Measurements from ENCODE around the gene PA2G4. TPM values are rescaled to one million over a fixed set of nuclear protein-coding genes. Genes with fewer than 3 reads are reported as not detected.
A peak's percentile ranks its signal among the peaks of the same experiment; 100 is the strongest.
"Not testable (repeated sequence)": the region's sequence is repeated elsewhere in the genome, so short reads cannot be mapped to it uniquely, and the experiment has no call there.

Gene PA2G4
- total RNA-seq, 1 experiment from 2014 or later, result 233 TPM

- Mint-ChIP-seq H3K36me3 (ENCODE audit: insufficient read depth, unreplicated experiment) (peaks cover 72% of the 10 kb centered on the region), H3K4me1 (ENCODE audit: low read depth, unreplicated experiment) (peaks cover 17% of the 10 kb centered on the region), H3K27me3 (ENCODE audit: unreplicated experiment) (no peaks in the 10 kb centered on the region), H3K27ac (ENCODE audit: unreplicated experiment) (peak within 1 kb of the TSS; percentile 100), H3K4me3 (ENCODE audit: low read depth, unreplicated experiment) (peak within 1 kb of the TSS; percentile 97), H3K9me3 (ENCODE audit: low read depth, unreplicated experiment) (no peaks in the 10 kb centered on the region)
- BruUV-seq (replicated peaks), result no TSS peak
- intact Hi-C loops (cut with micrococcal nuclease; ENCODE audit: unreplicated experiment), result loop anchor here (5.0 kb wide), 2 partner anchors 41 to 69 kb away; partner anchors contain the start of gene MYL6
- peak; percentile 96 for DNase-seq
- no peak for TF ChIP-seq CTCF (IDR thresholded peaks at IDR 0.05; ENCODE audit: unreplicated experiment)
- CTCF ChIA-PET, result interaction anchor here (0.6 to 1.5 kb wide), 3 partner anchors 12 to 72 kb away, joined by 4 to 9 read pairs (median 4); partner anchors contain the start of gene PA2G4
Measured at GRCh38 chr12:56116267-56117081, 12.1 kb downstream of the PA2G4 start, which contains the start of gene RPL41. RPL41 (plus strand) TSS chr12:56116633.

GRCh38 chr12:56117082-56117706 lies 12.8 kb downstream of the PA2G4 start:
- CTCF ChIA-PET, result interaction anchor here (1.4 to 3.3 kb wide), 3 partner anchors 9 to 72 kb away, joined by 4 to 53 read pairs (median 16); partner anchors contain the start of genes ESYT1 and SMARCC2
- Mint-ChIP-seq H3K4me1 (ENCODE audit: low read depth, unreplicated experiment) (peaks cover 17% of the 10 kb centered on the region), H3K36me3 (ENCODE audit: insufficient read depth, unreplicated experiment) (peaks cover 67% of the 10 kb centered on the region), H3K4me3 (ENCODE audit: low read depth, unreplicated experiment) (peak overlapping the region; percentile 97), H3K27ac (ENCODE audit: unreplicated experiment) (peak overlapping the region; percentile 100)
- intact Hi-C loops (cut with micrococcal nuclease; ENCODE audit: unreplicated experiment), result loop anchor here (5.0 kb wide), 2 partner anchors 40 to 70 kb away; partner anchors contain the start of gene MYL6
- BruUV-seq (replicated peaks), result TSS peak; percentile 97
- not testable (repeated sequence) for H3K27me3 Mint-ChIP-seq (ENCODE audit: unreplicated experiment); DNase-seq; H3K9me3 Mint-ChIP-seq (ENCODE audit: low read depth, unreplicated experiment)

GRCh38 chr12:56117778-56118687 lies 13.7 kb downstream of the PA2G4 start, which contains the start of gene ZC3H10:
ZC3H10 (plus strand) TSS chr12:56118266; CDS start chr12:56120563, 2,297 bp downstream.
- H3K4me1 Mint-ChIP-seq (ENCODE audit: low read depth, unreplicated experiment), result peaks cover 17% of the 10 kb centered on the region
- no TSS peak for BruUV-seq (replicated peaks)
- H3K9me3 Mint-ChIP-seq (ENCODE audit: low read depth, unreplicated experiment), result no peaks in the 10 kb centered on the region
- intact Hi-C loops (cut with micrococcal nuclease; ENCODE audit: unreplicated experiment), result loop anchor here (2.0 to 5.0 kb wide), 5 partner anchors 39 to 183 kb away; partner anchors contain the start of genes CS, MYL6, SMARCC2 and SUOX
- H3K36me3 Mint-ChIP-seq (ENCODE audit: insufficient read depth, unreplicated experiment), result peaks cover 59% of the 10 kb centered on the region
- no peaks in the 10 kb centered on the region for H3K27me3 Mint-ChIP-seq (ENCODE audit: unreplicated experiment)
- H3K27ac Mint-ChIP-seq (ENCODE audit: unreplicated experiment), result peak within 1 kb of the TSS; percentile 100
- peak within 1 kb of the TSS; percentile 97 for H3K4me3 Mint-ChIP-seq (ENCODE audit: low read depth, unreplicated experiment)
- TF ChIP-seq CTCF (IDR thresholded peaks at IDR 0.05; ENCODE audit: unreplicated experiment), result peak; percentile 21
- CTCF ChIA-PET, result interaction anchor here (0.6 to 3.3 kb wide), 18 partner anchors 8 to 376 kb away, joined by 3 to 53 read pairs (median 3); partner anchors contain the start of genes ANKRD52, ESYT1, MYL6 and PA2G4
- DNase-seq, result peak; percentile 99

GRCh38 chr12:56118688-56119357 lies 14.5 kb downstream of the PA2G4 start:
- intact Hi-C loops (cut with micrococcal nuclease; ENCODE audit: unreplicated experiment), result loop anchor here (1.0 to 5.0 kb wide), 6 partner anchors 38 to 182 kb away; partner anchors contain the start of genes CS, MYL6, NABP2 and SMARCC2
- peak overlapping the region; percentile 100 for H3K27ac Mint-ChIP-seq (ENCODE audit: unreplicated experiment)
- no TSS peak for BruUV-seq (replicated peaks)
- H3K4me3 Mint-ChIP-seq (ENCODE audit: low read depth, unreplicated experiment), result peak overlapping the region; percentile 97
- CTCF ChIA-PET, result interaction anchor here (0.6 to 3.3 kb wide), 16 partner anchors 8 to 395 kb away, joined by 3 to 53 read pairs (median 4); partner anchors contain the start of genes ESYT1, MYL6, PA2G4 and RAB5B
- H3K36me3 Mint-ChIP-seq (ENCODE audit: insufficient read depth, unreplicated experiment), result peaks cover 57% of the 10 kb centered on the region
- no peaks in the 10 kb centered on the region for H3K9me3 Mint-ChIP-seq (ENCODE audit: low read depth, unreplicated experiment)
- peaks cover 17% of the 10 kb centered on the region for H3K4me1 Mint-ChIP-seq (ENCODE audit: low read depth, unreplicated experiment)
- DNase-seq, result no peak
- TF ChIP-seq CTCF (IDR thresholded peaks at IDR 0.05; ENCODE audit: unreplicated experiment), result no peak
- H3K27me3 Mint-ChIP-seq (ENCODE audit: unreplicated experiment), result no peaks in the 10 kb centered on the region

All from Calu3 (cell line).